ENCODE results near the gene LHFPL6. TPM values are rescaled to one million over a fixed set of nuclear protein-coding genes. Genes with fewer than 3 reads are reported as not detected.

The LHFPL6 gene
- total RNA-seq, 6 experiments from 2014 or later, result 57.5 to 75.3 (median 61.4) TPM

GRCh38 chr13:39597838-39598237 lies 5.2 kb downstream of the LHFPL6 start:
- Mint-ChIP-seq H3K9me3 (no peaks in the 10 kb centered on the region; the same call in 1 of the 2 replicates), H3K36me3 (ENCODE audit: low read depth) (peaks cover 35% of the 10 kb centered on the region), H3K4me3 (peak overlapping the region; percentile 4; the same call in 1 of the 2 replicates), H3K27ac (peak overlapping the region; percentile 20; the same call in 1 of the 2 replicates), H3K27me3 (ENCODE audit: insufficient read depth) (no peaks in the 10 kb centered on the region), H3K4me1 (ENCODE audit: low read depth) (peaks cover 59% of the 10 kb centered on the region)
- TF ChIP-seq, protein P1, sequence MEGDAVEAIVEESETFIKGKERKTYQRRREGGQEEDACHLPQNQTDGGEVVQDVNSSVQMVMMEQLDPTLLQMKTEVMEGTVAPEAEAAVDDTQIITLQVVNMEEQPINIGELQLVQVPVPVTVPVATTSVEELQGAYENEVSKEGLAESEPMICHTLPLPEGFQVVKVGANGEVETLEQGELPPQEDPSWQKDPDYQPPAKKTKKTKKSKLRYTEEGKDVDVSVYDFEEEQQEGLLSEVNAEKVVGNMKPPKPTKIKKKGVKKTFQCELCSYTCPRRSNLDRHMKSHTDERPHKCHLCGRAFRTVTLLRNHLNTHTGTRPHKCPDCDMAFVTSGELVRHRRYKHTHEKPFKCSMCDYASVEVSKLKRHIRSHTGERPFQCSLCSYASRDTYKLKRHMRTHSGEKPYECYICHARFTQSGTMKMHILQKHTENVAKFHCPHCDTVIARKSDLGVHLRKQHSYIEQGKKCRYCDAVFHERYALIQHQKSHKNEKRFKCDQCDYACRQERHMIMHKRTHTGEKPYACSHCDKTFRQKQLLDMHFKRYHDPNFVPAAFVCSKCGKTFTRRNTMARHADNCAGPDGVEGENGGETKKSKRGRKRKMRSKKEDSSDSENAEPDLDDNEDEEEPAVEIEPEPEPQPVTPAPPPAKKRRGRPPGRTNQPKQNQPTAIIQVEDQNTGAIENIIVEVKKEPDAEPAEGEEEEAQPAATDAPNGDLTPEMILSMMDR (IDR thresholded peaks at IDR 0.05), result no peak
- DNase-seq, result no peak

GRCh38 chr13:39596685-39597084 lies 6.3 kb downstream of the LHFPL6 start:
- DNase-seq, result no peak
- Mint-ChIP-seq H3K36me3 (ENCODE audit: low read depth) (peaks cover 35% of the 10 kb centered on the region), H3K27me3 (ENCODE audit: insufficient read depth) (no peaks in the 10 kb centered on the region), H3K4me1 (ENCODE audit: low read depth) (peaks cover 57% of the 10 kb centered on the region), H3K27ac (no peak overlapping the region), H3K9me3 (no peaks in the 10 kb centered on the region; the same call in 1 of the 2 replicates), H3K4me3 (no peak overlapping the region)
- TF ChIP-seq, protein P1 (IDR thresholded peaks at IDR 0.05), result no peak

DNA sequence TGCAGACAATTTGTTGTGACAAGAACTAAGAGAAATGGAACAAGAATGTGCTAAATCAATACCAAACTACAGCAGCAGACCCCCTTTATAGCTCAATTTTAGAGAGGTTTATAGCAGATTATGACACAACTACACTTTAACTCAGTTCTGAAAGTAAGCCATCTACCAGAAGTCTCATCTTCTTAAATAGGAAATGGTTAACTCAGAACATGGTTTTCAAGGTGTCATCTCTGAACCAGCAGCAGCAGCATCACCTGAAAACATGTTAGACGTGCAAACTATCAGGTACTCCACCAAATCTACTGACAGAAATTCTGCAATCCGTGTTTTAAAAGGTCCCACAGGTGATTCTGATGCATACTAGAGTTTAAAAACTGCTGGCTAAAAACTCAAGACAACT lies 6.8 kb downstream of the LHFPL6 start:
- Mint-ChIP-seq H3K27ac (no peak overlapping the region), H3K27me3 (ENCODE audit: insufficient read depth) (no peaks in the 10 kb centered on the region), H3K4me1 (ENCODE audit: low read depth) (peaks cover 57% of the 10 kb centered on the region), H3K4me3 (no peak overlapping the region), H3K36me3 (ENCODE audit: low read depth) (peaks cover 35% of the 10 kb centered on the region), H3K9me3 (no peaks in the 10 kb centered on the region; the same call in 1 of the 2 replicates)
- no peak for DNase-seq
- TF ChIP-seq, protein P1 (IDR thresholded peaks at IDR 0.05), result no peak

DNA sequence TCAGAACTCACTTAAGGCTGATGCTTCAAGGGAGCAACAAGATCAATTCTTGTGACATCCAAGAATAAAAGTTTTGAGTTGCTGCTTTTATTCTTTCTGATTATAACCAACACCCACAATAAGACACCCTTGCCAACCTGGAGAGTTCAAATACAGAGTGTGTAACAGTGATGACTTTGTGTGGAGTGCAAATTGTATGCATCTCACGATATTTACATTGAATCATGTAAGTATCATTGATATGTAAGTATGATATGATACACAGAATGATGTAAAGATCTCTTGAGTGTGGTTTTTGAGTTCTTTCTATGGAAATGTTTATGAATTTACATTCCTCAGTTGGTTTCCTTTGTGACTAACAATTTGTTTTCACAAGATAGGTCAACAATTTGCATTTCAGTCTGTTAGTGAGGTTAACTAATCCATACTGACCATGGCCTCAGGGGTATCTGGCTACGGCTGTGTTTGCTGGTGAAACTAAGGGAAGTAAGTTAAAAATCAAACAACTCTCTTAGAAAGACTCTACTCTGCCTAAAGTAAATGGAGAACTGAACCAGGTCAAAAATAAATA lies 12.4 kb downstream of the LHFPL6 start:
- H3K4me1 Mint-ChIP-seq (ENCODE audit: low read depth), result peaks cover 31% of the 10 kb centered on the region
- H3K36me3 Mint-ChIP-seq (ENCODE audit: low read depth), result peaks cover 17% of the 10 kb centered on the region
- DNase-seq, result no peak
- no peaks in the 10 kb centered on the region; the same call in 1 of the 2 replicates for H3K9me3 Mint-ChIP-seq
- H3K4me3 Mint-ChIP-seq, result no peak overlapping the region
- peak overlapping the region; percentile 9; the same call in 1 of the 2 replicates for H3K27ac Mint-ChIP-seq
- H3K27me3 Mint-ChIP-seq (ENCODE audit: insufficient read depth), result no peaks in the 10 kb centered on the region
- TF ChIP-seq, protein P1 (IDR thresholded peaks at IDR 0.05), result no peak

DNA sequence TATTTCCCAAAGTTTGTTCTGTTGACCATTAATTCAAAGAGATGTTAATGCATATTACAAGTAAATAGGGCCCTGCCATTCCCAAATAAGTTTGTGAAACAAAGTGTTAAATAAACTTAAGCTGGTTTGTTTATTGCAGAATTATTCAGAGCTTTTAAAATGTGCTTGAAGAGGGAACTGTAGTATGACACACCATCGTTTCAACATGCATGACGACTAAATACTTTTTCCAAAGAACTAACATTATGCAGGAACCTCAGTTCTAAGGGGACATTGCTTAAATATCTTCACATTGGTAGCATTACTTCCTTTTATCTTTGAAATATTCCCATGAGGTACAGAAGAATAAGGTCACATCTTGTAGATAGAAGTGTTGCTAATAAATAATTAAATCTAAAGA lies 14.6 kb downstream of the LHFPL6 start:
- Mint-ChIP-seq H3K4me1 (ENCODE audit: low read depth) (peaks cover 38% of the 10 kb centered on the region), H3K4me3 (no peak overlapping the region), H3K9me3 (no peaks in the 10 kb centered on the region), H3K27me3 (ENCODE audit: insufficient read depth) (no peaks in the 10 kb centered on the region), H3K36me3 (ENCODE audit: low read depth) (no peaks in the 10 kb centered on the region), H3K27ac (no peak overlapping the region)
- DNase-seq, result no peak
- TF ChIP-seq, protein P1 (IDR thresholded peaks at IDR 0.05), result no peak

Measured in HFFc6 (cell line).